A549 (cell line): ENCODE results near the gene RARA. TPM values are rescaled to one million over a fixed set of nuclear protein-coding genes. Genes with fewer than 3 reads are reported as not detected.
"Not testable (repeated sequence)": the region's sequence is repeated elsewhere in the genome, so short reads cannot be mapped to it uniquely, and the experiment has no call there.

ENCODE experiments used
- ATAC-seq, 2 experiments: fragments of 200-7000 bp in 1 of 2; fragments of >200 bp in 1 of 2; cut with Nextera tagmentation in 1 of 2; cut with Tn5 transposase in 1 of 2; 3 replicates each; pipeline versions ENCODE4 v1.8.0 to v1.9.1; 2018 to 2020; ENCODE audit warnings: mild to moderate bottlenecking in 1 of 2, moderate library complexity in 1 of 2
- CTCF ChIA-PET: fragments of 300-600 bp; sonication (Branson Sonifier 250); formaldehyde crosslinking; extraction: SDS; loops from one replicate; lab custom pipeline; 2021; ENCODE audit warnings: antibody characterized with exemption, inconsistent platforms; lab: Yijun Ruan, JAX
- POLR2A ChIA-PET: fragments of 350-600 bp; formaldehyde crosslinking; extraction: SDS; loops from one replicate; lab custom pipeline; 2021; ENCODE audit warnings: antibody characterized with exemption, inconsistent platforms; lab: Yijun Ruan, JAX
- DNase-seq, 2 experiments: peaks; one replicate each; pipeline versions ENCODE4 v3.0.0 to v3.0.0-alpha.2; 2011 to 2016; ENCODE audit warnings: low read depth in 1 of 2, low spot score in 1 of 2
- FAIRE-seq: peaks from 2 replicates; lab custom pipeline; 2011; peaks lifted over from hg19 to GRCh38; lab: Jason Lieb, UNC
- H3K27ac ChIP-seq, 2 experiments: fragments of >200 bp; sonication (Bioruptor Twin); formaldehyde crosslinking; 3 replicates each; pipeline ENCODE4 v1.5.1; 2016 to 2017
- H3K4me1 ChIP-seq: fragments of >200 bp; sonication (Bioruptor Twin); formaldehyde crosslinking; 3 replicates; pipeline ENCODE4 v1.6.1; 2016
- H3K4me2 ChIP-seq: fragments of >200 bp; sonication (Bioruptor Twin); formaldehyde crosslinking; 3 replicates; pipeline ENCODE4 v1.6.1; 2016
- H3K4me3 ChIP-seq: fragments of >200 bp; sonication (Bioruptor Twin); formaldehyde crosslinking; 3 replicates; pipeline ENCODE4 v1.5.1; 2016
- H3K9me3 ChIP-seq: fragments of >200 bp; sonication (Bioruptor Twin); formaldehyde crosslinking; 3 replicates; pipeline ENCODE4 v1.6.1; 2016
- CBX8 ChIP-seq: fragments of 200-600 bp; sonication (generic); IDR thresholded peaks from 2 replicates; pipeline ENCODE4 v1.6.1; 2016
- CEBPB ChIP-seq, 2 experiments: fragments of >200 bp in 1 of 2; sonication (Bioruptor Twin) in 1 of 2; formaldehyde crosslinking in 1 of 2; IDR thresholded peaks; 2 replicates each; pipeline ENCODE4 v1.6.1; 2012 to 2016
- CHD2 ChIP-seq: fragments of 150-350 bp; IDR thresholded peaks from 2 replicates; pipeline ENCODE4 v1.6.1; 2014; ENCODE audit warnings: low read length; ENCODE audit not compliant: partially characterized antibody
- CHD4 ChIP-seq: fragments of 200-600 bp; sonication (generic); IDR thresholded peaks from 2 replicates; pipeline ENCODE4 v1.6.1; 2016; ENCODE audit warnings: antibody characterized with exemption, mild to moderate bottlenecking, borderline replicate concordance
- EHMT2 ChIP-seq: fragments of 200-600 bp; sonication (generic); IDR thresholded peaks from 2 replicates; pipeline ENCODE4 v1.6.1; 2016; ENCODE audit warnings: antibody characterized with exemption, low read depth, mild to moderate bottlenecking, moderate library complexity
- ELK1 ChIP-seq: fragments of 150-350 bp; IDR thresholded peaks from 2 replicates; pipeline ENCODE4 v1.6.1; 2014; ENCODE audit warnings: low read depth, mild to moderate bottlenecking, low read length
- FOXS1 ChIP-seq: fragments of 250-450 bp; sonication (Bioruptor Pico); IDR thresholded peaks from 2 replicates; pipeline ENCODE4 v1.5.0; 2020; ENCODE audit warnings: mild to moderate bottlenecking, moderate library complexity
- HDAC2 ChIP-seq: fragments of 200-600 bp; sonication (generic); IDR thresholded peaks from 2 replicates; pipeline ENCODE4 v1.6.1; 2016
- HOXB5 ChIP-seq: fragments of 250-450 bp; sonication (Bioruptor Pico); IDR thresholded peaks from 2 replicates; pipeline ENCODE4 v1.5.0; 2020; ENCODE audit warnings: mild to moderate bottlenecking, moderate library complexity
- MAFK ChIP-seq: fragments of 450-650 bp; IDR thresholded peaks from 2 replicates; pipeline ENCODE4 v1.6.1; 2014; ENCODE audit not compliant: partially characterized antibody
- MAZ ChIP-seq: fragments of 150-350 bp; IDR thresholded peaks from 2 replicates; pipeline ENCODE4 v1.6.1; 2014; ENCODE audit warnings: antibody characterized with exemption, low read depth, low read length, borderline replicate concordance
- PBX3 ChIP-seq: IDR thresholded peaks from 2 replicates; pipeline ENCODE4 v1.6.1; 2012
- POLR2A ChIP-seq: IDR thresholded peaks from 2 replicates; pipeline ENCODE4 v1.6.1; 2012; ENCODE audit warnings: mild to moderate bottlenecking, low read length
- POLR2AphosphoS2 ChIP-seq: conservative IDR thresholded peaks from 2 replicates; pipeline ENCODE4 v1.6.1; 2012; ENCODE audit warnings: low read length, improper control_type of control experiment, inconsistent platforms
- RCOR1 ChIP-seq: fragments of 150-350 bp; IDR thresholded peaks from 2 replicates; pipeline ENCODE4 v1.6.1; 2014; ENCODE audit warnings: antibody characterized with exemption, low read length, low read depth
- TFCP2L1 ChIP-seq: fragments of 250-450 bp; sonication (Bioruptor Pico); IDR thresholded peaks from 2 replicates; pipeline ENCODE4 v1.5.0; 2021; ENCODE audit warnings: mild to moderate bottlenecking
- ZC3H11A ChIP-seq: fragments of 450-650 bp; IDR thresholded peaks from 2 replicates; pipeline ENCODE4 v1.6.1; 2014; ENCODE audit warnings: antibody characterized with exemption, mild to moderate bottlenecking
- ZNF302 ChIP-seq: fragments of 250-450 bp; sonication (Bioruptor Pico); IDR thresholded peaks from 2 replicates; pipeline ENCODE4 v1.9.0; 2021; ENCODE audit warnings: inconsistent platforms, mild to moderate bottlenecking, moderate library complexity
- ZSCAN20 ChIP-seq: fragments of 250-450 bp; sonication (Bioruptor Pico); IDR thresholded peaks from 2 replicates; pipeline ENCODE4 v1.8.0; 2022; ENCODE audit warnings: mild to moderate bottlenecking, moderate library complexity
- WGBS: methylation state at CpG from one replicate; pipeline ENCODE4 v1.1.6; 2017; ENCODE audit errors: missing lambda C conversion rate; 5-methylcytosine and 5-hydroxymethylcytosine counted together
- polyA plus RNA-seq, 4 experiments: library from polyadenylated mRNA; depleted of rRNA in 3 of 4; stranded (reverse); fragments of >200 nt; fragmentation: RNase III in 1 of 4; extraction: RNeasy Plus Mini Kit Qiagen cat#74134 plus additional on column Dnase treatment in 1 of 4; gene quantifications; 2 replicates in 3 of 4; 3 replicates in 1 of 4; pipeline ENCODE4 v1.2.3, GENCODE V29; 2011 to 2017
- TF ChIP-seq, protein P1 (sequence below): fragments of >200 bp; sonication (Bioruptor Twin); formaldehyde crosslinking; IDR thresholded peaks from 3 replicates; pipeline ENCODE4 v1.5.1; 2016
- TF ChIP-seq, protein P2 (sequence below): IDR thresholded peaks from 2 replicates; pipeline ENCODE4 v1.6.1; 2012; ENCODE audit warnings: low read depth, borderline replicate concordance

RARA gene
- polyA plus RNA-seq, 2 of the 4 experiments (the other 2 are of a cell fraction), result 8.6 to 17.2 TPM

DNA sequence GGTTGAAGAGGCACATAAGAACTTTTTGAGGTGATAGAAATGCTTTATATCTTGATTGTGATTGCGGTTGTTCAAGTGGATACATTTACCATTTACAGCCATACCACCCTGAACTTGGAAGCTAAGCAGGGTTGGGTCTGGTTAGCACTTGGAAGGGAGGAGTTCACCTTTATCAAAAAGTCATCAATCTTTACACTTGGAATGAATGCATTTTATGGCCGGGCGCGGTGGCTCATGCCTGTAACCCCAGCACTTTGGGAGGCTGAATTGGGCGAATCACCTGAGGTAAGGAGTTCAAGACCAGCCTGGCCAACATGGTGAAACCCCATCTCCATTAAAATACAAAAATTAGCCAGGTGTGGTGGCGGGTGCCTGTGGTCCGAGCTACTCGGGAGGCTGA is 65.0 kb downstream of the RARA start:
- H3K27ac ChIP-seq, result peak overlapping the region in 1 of 2 experiments; percentile 28; a peak in 1 of 6 replicates
- DNase-seq (no peak), ATAC-seq (no peak), FAIRE-seq (no peak)
- TF ChIP-seq HOXB5 (CRISPR knock-in tag), result no peak
- TF ChIP-seq EHMT2, result no peak
- no peak for TF ChIP-seq MAZ
- TF ChIP-seq CHD2, result no peak
- no peak for TF ChIP-seq PBX3
- no peak for TF ChIP-seq CHD4
- TF ChIP-seq RCOR1, result no peak
- TF ChIP-seq ZSCAN20 (CRISPR knock-in tag), result no peak
- TF ChIP-seq, protein P1, sequence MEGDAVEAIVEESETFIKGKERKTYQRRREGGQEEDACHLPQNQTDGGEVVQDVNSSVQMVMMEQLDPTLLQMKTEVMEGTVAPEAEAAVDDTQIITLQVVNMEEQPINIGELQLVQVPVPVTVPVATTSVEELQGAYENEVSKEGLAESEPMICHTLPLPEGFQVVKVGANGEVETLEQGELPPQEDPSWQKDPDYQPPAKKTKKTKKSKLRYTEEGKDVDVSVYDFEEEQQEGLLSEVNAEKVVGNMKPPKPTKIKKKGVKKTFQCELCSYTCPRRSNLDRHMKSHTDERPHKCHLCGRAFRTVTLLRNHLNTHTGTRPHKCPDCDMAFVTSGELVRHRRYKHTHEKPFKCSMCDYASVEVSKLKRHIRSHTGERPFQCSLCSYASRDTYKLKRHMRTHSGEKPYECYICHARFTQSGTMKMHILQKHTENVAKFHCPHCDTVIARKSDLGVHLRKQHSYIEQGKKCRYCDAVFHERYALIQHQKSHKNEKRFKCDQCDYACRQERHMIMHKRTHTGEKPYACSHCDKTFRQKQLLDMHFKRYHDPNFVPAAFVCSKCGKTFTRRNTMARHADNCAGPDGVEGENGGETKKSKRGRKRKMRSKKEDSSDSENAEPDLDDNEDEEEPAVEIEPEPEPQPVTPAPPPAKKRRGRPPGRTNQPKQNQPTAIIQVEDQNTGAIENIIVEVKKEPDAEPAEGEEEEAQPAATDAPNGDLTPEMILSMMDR, result no peak
- no peak for TF ChIP-seq HDAC2
- TF ChIP-seq CEBPB (IDR thresholded peaks at IDR 0.05), result no peak
- TF ChIP-seq, protein P2, sequence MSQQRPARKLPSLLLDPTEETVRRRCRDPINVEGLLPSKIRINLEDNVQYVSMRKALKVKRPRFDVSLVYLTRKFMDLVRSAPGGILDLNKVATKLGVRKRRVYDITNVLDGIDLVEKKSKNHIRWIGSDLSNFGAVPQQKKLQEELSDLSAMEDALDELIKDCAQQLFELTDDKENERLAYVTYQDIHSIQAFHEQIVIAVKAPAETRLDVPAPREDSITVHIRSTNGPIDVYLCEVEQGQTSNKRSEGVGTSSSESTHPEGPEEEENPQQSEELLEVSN, result no peak
- no peak for TF ChIP-seq FOXS1
- TF ChIP-seq ELK1, result no peak
- no peak overlapping the region for H3K4me2 ChIP-seq
- peaks cover 9% of the 10 kb centered on the region; the same call in 1 of the 3 replicates for H3K4me1 ChIP-seq
- 68% methylated on average over 8 of the region's 8 CpGs for WGBS
- CTCF ChIA-PET, result interaction anchor here (2.1 to 40.3 kb wide), 5 partner anchors 9 to 186 kb away, joined by 7 to 2395 read pairs (median 11); partner anchors contain the start of genes CDC6, GJD3 and RARA
- H3K4me3 ChIP-seq, result no peak overlapping the region
- no peaks in the 10 kb centered on the region for H3K9me3 ChIP-seq
- POLR2A ChIA-PET, result no interaction called here

DNA sequence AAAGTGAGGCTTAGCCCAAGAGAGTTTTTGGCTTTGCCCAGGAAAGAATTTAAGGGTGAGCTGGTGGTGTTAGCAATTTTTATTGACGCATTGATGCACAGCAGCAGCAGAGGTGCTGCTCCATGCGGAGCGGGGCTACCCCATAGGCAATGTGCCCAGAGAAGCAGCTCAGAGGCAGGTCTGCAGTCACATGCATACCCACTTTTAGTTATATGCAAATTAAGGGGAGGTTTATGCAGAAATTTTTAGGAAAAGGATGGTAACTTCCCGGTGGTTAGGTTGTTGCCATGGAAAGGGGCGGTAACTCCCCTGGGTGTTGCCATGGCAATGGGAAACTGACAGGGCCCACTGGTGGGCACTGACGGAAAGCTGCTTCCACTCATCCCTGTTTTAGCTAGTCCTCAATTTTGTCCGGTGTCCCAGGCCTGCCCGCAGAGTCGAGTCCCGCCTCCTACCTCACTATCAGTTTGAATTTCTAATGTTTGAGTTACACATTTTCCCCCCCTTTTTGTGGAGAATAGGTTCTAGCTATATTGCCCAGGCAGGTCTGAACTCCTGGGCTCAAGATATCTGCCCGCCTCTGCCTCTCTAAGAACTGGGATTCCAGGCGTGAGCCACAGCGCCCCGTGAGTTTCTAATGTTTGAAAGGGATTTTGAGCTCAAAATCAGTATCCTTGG is 66.0 kb downstream of the RARA start:
- CTCF ChIA-PET, result interaction anchor here (0.7 to 40.3 kb wide), 9 partner anchors 10 to 185 kb away, joined by 3 to 2395 read pairs (median 11); partner anchors contain the start of genes CDC6, GJD3 and RARA
- TF ChIP-seq MAFK (no peak), ZC3H11A (no peak), POLR2AphosphoS2 (no peak), POLR2A (no peak), TFCP2L1 (CRISPR knock-in tag) (no peak), CBX8 (no peak), ELK1 (no peak), ZNF302 (no peak)
- no peak overlapping the region for H3K27ac ChIP-seq
- POLR2A ChIA-PET, result no interaction called here
- no peak overlapping the region for H3K4me3 ChIP-seq
- WGBS, result 90% methylated on average over 14 of the region's 14 CpGs
- no peak for DNase-seq
- no peak overlapping the region for H3K4me2 ChIP-seq
- ATAC-seq, result no peak
- FAIRE-seq, result no peak
- no peaks in the 10 kb centered on the region for H3K9me3 ChIP-seq
- peaks cover 9% of the 10 kb centered on the region; the same call in 1 of the 3 replicates for H3K4me1 ChIP-seq

- H3K4me3 ChIP-seq, ATAC-seq, H3K27ac ChIP-seq, FAIRE-seq, DNase-seq, H3K4me1 ChIP-seq, H3K4me2 ChIP-seq, H3K9me3 ChIP-seq, POLR2A ChIA-PET: not testable (repeated sequence)
- WGBS, result 80% methylated on average over 13 of the region's 21 CpGs
- CTCF ChIA-PET, result interaction anchor here (0.7 to 40.3 kb wide), 13 partner anchors 11 to 362 kb away, joined by 3 to 2395 read pairs (median 7); partner anchors contain the start of genes CDC6, GJD3 and RARA
Measured at GRCh38 chr17:40375786-40376185, 66.8 kb downstream of the RARA start.
